ENCODE measurements around the gene TAP1. TPM values are rescaled to one million over a fixed set of nuclear protein-coding genes. Genes with fewer than 3 reads are reported as not detected.

TAP1 gene
- total RNA-seq, 1 donor from 2014 or later, result 10.3 TPM

DNA sequence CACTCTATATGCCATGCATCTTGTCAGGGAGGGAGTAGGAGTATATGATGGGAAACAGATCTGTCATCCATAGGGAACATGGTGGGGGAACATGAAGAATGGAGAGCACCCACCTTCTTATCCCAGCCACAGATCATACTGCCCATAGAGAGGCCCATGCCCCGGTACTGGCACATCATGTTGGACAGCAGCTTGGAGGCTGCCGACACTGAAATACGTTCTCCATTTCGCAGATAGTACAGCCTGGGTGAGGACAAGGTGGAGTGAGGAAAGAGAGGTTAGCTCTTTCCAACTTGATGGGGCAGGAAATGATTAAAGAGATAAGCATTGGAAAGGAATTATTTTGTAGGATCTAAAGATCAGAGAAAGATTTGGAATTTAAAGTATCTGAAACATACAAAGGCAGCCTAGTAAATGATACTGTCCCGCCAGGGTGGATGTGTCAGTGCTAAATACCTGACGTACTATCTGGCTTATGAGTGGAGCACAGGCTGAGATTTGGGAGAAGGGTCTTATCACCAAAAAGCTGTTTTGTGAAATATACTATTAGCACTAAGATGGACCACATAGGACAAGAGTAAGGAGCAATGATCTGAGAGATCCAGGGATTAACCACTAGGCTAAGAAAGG is 11.4 kb downstream of the TAP1 start:
- no peak overlapping the region for H3K27ac Mint-ChIP-seq
- no peak overlapping the region for H3K4me3 Mint-ChIP-seq
- H3K27me3 Mint-ChIP-seq (ENCODE audit: low read depth), result peaks cover 45% of the 10 kb centered on the region
- peaks cover 16% of the 10 kb centered on the region for H3K4me1 Mint-ChIP-seq
- TF ChIP-seq, protein P1, sequence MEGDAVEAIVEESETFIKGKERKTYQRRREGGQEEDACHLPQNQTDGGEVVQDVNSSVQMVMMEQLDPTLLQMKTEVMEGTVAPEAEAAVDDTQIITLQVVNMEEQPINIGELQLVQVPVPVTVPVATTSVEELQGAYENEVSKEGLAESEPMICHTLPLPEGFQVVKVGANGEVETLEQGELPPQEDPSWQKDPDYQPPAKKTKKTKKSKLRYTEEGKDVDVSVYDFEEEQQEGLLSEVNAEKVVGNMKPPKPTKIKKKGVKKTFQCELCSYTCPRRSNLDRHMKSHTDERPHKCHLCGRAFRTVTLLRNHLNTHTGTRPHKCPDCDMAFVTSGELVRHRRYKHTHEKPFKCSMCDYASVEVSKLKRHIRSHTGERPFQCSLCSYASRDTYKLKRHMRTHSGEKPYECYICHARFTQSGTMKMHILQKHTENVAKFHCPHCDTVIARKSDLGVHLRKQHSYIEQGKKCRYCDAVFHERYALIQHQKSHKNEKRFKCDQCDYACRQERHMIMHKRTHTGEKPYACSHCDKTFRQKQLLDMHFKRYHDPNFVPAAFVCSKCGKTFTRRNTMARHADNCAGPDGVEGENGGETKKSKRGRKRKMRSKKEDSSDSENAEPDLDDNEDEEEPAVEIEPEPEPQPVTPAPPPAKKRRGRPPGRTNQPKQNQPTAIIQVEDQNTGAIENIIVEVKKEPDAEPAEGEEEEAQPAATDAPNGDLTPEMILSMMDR (IDR thresholded peaks at IDR 0.05; ENCODE audit: unreplicated experiment), result no peak
- DNase-seq (ENCODE audit: low spot score in 2 of 2, unreplicated experiment in 2 of 2), result no peak
- H3K9me3 Mint-ChIP-seq, result no peaks in the 10 kb centered on the region
- H3K36me3 Mint-ChIP-seq, result peaks cover 8% of the 10 kb centered on the region

DNA sequence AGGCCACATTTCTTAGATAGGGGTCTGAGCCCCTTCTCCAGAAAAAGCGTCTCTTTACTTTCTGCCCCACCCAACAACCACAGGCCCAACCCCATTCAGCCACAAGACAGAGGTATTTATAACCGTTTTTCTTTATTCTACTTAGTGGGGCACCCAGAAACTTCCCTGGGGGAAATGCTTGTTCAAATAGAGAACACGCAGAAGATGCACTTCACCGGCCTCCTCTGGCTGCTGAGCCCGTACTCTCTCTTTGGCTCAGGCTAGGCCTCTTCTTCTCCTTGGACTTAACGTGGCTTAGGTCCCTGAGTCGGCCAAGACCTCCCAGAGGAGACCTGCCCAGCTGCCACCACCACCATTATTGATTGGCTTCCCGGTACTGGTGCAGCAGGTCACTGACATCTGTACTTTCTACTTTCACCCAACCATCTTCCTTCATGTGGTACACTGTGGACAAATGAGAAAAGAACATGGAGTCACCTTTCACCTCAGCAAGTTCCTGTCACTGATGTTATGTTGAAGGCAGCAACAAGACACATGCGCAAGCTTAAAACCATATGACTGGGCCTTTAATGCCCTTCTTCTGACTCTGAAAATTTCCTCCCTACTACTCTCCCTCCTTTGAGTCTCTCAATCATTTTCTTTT is 12.8 kb downstream of the TAP1 start:
- TF ChIP-seq, protein P1 (IDR thresholded peaks at IDR 0.05; ENCODE audit: unreplicated experiment), result no peak
- peaks cover 36% of the 10 kb centered on the region for H3K27me3 Mint-ChIP-seq (ENCODE audit: low read depth)

DNA sequence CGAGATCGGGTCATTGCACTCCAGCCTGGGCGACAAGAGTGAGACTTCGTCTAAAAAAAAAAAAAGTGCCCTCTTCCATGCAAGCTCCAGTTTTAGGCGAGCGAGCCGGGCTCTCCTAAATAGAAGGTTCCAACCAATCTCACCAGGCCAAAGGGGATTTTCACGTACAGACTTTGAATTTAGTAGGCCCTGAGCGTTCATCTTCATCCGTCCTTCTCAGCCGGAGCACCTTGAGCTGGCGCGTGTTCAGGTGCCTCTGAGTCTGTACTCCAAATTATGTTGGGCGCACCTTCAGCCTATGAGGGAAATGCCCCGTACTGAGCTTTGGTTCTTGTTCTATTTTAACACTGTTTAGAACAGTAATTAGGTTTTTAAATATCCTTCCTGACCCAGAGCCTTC is 14.1 kb downstream of the TAP1 start:
- TF ChIP-seq, protein P1 (IDR thresholded peaks at IDR 0.05; ENCODE audit: unreplicated experiment), result no peak
- Mint-ChIP-seq H3K36me3 (peaks cover 12% of the 10 kb centered on the region), H3K27me3 (ENCODE audit: low read depth) (peaks cover 26% of the 10 kb centered on the region), H3K9me3 (no peaks in the 10 kb centered on the region), H3K4me1 (peaks cover 17% of the 10 kb centered on the region), H3K4me3 (no peak overlapping the region), H3K27ac (no peak overlapping the region)
- no peak for DNase-seq (ENCODE audit: low spot score in 2 of 2, unreplicated experiment in 2 of 2)

More for the DNA sequence above, 12.8 kb downstream of the TAP1 start:
- no peak overlapping the region for H3K4me3 Mint-ChIP-seq
- no peak overlapping the region for H3K27ac Mint-ChIP-seq
- DNase-seq (ENCODE audit: low spot score in 2 of 2, unreplicated experiment in 2 of 2), result no peak
- H3K4me1 Mint-ChIP-seq, result peaks cover 21% of the 10 kb centered on the region
- peaks cover 8% of the 10 kb centered on the region for H3K36me3 Mint-ChIP-seq
- no peaks in the 10 kb centered on the region for H3K9me3 Mint-ChIP-seq

DNA sequence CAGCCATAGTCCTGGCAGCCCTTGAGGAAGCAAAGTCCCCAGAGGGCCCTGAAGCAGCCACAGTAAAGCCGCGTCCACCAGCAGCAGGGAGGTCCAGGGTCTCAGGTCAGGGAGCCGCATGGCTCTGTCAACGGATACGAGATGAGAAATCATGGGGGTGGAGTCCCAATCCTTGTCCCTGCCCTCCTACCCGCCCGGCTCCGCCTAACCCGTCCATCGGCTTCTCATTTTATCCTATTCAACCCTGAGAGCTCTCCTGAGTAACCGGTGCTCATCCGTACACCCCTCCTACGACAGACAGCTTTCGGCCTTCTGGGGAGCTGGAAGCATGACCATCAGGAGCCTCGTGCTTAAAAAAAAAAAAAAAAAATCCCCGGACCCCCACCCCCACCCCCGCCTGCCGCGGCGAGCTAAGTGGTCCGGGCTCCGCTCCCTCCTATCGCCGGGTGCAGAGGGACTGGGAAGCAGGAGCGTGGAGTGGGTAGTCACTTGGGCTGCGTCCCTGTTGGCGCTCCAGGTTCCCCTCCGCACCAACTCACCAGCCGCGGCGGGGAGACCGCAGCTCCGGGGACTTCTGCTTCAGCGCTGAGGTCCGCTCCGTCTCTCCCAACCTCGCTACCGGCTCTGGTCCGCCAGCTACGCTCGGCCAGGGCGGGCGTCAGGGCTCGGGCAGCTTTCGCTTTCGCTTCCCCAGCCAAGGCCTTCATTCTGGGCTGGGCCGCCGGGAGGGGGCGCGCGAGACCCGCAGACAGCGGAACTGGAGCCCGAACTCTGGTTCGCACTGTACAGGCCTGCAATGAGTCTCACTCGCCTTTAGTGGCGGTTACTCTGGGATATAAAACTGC is 15.2 kb downstream of the TAP1 start, which contains the start of gene TAP2:
Gene TAP2, minus strand, starts transcription at position 626 of the 845 bp plus-strand sequence. Its CDS starts 506 bp downstream, at position 120.
- DNase-seq (ENCODE audit: low spot score in 2 of 2, unreplicated experiment in 2 of 2), result peak; percentile 91 to 100
- Mint-ChIP-seq H3K27me3 (ENCODE audit: low read depth) (peaks cover 17% of the 10 kb centered on the region), H3K4me3 (peak within 1 kb of the TSS; percentile 87), H3K36me3 (peaks cover 18% of the 10 kb centered on the region), H3K4me1 (peaks cover 11% of the 10 kb centered on the region), H3K27ac (peak within 1 kb of the TSS; percentile 89), H3K9me3 (no peaks in the 10 kb centered on the region)
- TF ChIP-seq, protein P1 (IDR thresholded peaks at IDR 0.05; ENCODE audit: unreplicated experiment), result peak; percentile 91

DNA sequence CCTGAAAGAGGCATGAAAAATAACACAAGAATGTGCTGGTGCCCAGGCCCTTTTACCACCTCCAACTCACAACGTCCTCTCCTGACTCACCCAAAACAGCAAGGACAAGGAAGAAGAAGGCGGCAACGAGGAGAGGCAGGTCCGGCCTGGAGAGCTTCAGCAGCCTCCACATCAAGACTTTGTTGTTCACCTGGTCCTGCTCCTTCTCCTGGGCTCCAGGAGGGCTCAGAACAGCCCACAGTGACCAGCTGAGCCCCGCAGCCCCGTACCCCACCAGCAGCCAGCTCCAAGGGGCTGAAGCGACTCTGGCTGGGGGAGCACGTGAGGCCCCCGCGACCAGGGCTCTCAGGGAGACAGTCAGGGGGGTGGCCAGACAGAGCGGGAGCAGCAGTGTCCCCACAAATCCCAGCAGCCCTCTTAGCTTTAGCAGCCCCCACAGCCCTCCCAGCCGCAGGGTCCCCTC is 15.8 kb downstream of the TAP1 start:
- TF ChIP-seq, protein P1 (IDR thresholded peaks at IDR 0.05; ENCODE audit: unreplicated experiment), result no peak
- Mint-ChIP-seq H3K4me1 (peaks cover 11% of the 10 kb centered on the region), H3K27ac (no peak overlapping the region), H3K4me3 (peak overlapping the region; percentile 87), H3K9me3 (no peaks in the 10 kb centered on the region), H3K27me3 (ENCODE audit: low read depth) (peaks cover 11% of the 10 kb centered on the region), H3K36me3 (peaks cover 18% of the 10 kb centered on the region)
- no peak for DNase-seq (ENCODE audit: low spot score in 2 of 2, unreplicated experiment in 2 of 2)

Data from mesothelial cell of epicardium (in vitro differentiated cells).